GM19239 (cell line): ENCODE data around the gene ZNF91.
"Not testable (repeated sequence)": the region's sequence is repeated elsewhere in the genome, so short reads cannot be mapped to it uniquely, and the experiment has no call there.

ENCODE experiments used
- DNase-seq: peaks from one replicate; pipeline ENCODE4 v3.0.0; 2011; ENCODE audit warnings: low spot score; ENCODE audit not compliant: insufficient read length
- FAIRE-seq: peaks from 2 replicates; lab custom pipeline; 2011; peaks lifted over from hg19 to GRCh38; lab: Jason Lieb, UNC

ZNF91 gene

GRCh38 chr19:23328211-23328610, 67.1 kb downstream of the ZNF91 start:
- DNase-seq: no peak
- FAIRE-seq: no peak

DNA sequence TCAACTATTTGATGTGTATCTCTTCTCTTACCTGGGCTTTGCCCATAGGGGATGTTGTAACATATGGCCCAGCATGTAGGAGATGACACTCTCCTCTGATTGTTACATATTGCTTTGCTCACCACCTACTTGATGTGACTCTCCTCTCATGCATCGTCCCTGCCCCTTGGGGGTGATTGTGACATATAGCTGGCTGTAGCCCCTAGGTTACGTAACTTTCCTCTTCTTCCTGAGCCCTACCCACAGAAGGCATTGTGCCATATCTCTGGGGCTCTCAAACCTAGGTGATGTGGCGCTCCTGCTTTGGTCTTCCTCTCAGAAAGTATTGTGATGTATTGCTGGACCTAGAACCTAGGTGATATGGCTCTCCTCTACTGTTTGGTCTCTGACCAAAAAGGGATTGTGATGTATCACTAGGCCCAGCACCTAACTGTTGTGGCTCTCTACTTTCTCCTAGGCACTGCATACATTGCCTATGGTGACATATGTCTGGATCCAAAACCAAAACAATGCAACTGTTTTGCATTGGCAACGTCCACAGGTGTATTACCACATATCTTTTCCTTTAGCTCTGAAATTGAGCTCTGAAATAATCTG, 73.2 kb downstream of the ZNF91 start:
- DNase-seq (no peak), FAIRE-seq (no peak)

DNA sequence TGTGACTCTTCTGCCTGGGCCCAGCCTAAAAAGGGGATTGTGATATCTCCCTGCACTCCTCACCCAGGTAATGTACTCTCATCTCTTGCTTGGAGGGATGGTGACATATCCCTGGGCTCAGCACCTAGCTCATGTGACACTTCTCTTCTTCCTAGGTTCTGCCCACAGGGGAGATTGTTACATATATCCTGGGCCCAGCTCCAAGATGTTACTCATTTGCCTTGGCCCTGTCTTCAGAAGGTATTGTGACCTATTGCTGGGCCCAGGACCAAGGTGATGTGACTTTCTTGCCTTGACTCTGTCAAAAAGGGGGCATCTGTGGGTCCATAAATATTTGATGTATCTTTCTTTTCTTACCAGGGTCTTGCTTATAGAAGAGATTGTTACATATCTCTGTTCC, 73.9 kb downstream of the ZNF91 start:
- FAIRE-seq, DNase-seq: not testable (repeated sequence)

DNA sequence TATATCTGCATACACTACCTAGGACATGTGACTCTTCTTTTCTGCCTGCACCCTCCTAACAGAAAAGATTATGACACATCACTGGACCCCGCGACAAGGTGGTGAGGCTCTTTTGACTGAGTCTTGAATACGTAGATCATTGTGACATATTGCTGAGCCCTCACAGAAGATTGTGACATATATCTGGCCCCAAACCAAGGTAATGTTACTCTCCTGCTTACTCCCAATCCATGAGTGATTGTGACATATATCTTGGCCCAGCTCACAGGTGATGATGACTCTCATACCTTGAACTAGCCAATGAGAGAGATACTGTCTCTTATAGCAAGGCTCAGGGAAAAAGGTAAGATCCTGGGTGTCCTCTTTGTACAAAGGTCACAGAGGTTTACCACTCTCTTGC, 75.7 kb downstream of the ZNF91 start:
- not testable (repeated sequence) for DNase-seq, FAIRE-seq

GRCh38 chr19:23318941-23319340, 76.3 kb downstream of the ZNF91 start:
- not testable (repeated sequence) for DNase-seq, FAIRE-seq

DNA sequence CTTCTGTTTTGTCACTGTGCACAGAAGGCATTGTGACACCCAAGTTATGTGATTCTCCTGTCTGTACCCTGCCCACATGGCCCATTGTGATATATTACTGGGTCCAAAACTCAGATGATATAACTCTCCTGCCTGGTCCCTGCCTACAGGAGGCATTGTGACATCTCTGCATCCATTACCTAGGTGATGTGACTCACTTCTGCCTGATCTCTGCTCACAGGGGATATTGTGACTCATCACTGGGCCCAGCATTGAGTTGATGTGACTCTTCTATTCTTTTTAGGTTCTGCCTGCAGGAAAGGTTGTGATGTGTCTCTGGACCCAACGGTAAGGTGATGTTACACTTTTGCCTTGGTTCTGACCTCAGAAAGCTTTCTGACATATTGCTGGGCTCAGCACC, 77.1 kb downstream of the ZNF91 start:
- DNase-seq (no peak), FAIRE-seq (no peak)

GRCh38 chr19:23315286-23315685, 80.0 kb downstream of the ZNF91 start:
- no peak for DNase-seq
- no peak for FAIRE-seq

DNA sequence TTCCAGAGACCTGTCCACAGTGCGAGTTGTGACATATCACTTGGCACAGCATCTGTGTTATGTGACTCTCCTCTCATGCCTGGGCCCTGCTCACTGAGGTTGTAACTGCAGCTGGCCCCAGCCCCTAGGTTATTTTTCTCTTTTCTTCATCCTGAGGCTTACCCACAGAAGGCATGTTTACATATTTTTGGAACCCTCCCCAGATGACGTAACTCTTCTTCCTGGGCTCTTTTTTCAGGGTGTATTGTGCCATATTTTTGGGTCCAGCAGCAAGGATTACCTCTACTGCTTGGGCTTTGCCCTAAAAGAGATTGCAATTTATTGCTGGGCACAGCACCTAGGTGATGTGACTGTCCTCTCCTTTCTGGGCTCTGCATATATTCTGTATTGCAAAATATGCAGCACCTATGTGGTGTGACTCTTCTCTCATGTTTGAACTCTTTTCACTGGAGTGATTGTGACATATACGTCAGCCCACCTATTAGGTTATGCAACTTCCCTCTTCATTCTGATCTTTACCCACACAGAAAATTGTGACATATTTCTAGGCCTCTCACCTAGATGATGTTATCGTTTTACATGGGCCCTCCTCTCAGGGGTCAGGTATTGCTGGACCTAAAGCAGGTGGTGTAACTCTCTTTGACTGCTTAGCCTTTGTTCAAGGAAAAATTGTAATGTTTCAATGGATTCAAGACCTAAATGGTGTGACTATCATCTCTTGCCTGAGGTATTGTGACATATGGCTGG, 80.6 kb downstream of the ZNF91 start:
- DNase-seq: no peak
- no peak for FAIRE-seq

- FAIRE-seq (no peak), DNase-seq (no peak)
Measured at GRCh38 chr19:23313196-23313595, 82.1 kb downstream of the ZNF91 start.

DNA sequence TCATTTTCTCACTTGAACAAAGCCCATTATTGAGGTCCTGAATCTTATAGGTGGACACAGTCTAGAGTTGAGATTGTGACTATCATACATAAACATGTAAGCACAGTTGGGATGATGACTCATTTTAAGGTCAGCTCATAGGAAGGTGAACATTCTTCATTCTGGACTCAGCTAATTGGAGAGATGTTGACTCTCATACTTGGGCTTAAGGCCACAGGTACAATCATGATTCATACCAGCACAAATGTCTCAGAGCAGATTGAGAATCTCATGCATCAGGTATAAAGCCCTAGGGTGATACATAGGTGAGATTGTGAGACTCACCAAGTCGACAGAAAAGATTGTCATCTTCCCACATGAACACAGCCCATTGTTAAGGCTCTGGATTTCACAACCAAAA, 82.8 kb downstream of the ZNF91 start:
- FAIRE-seq (no peak), DNase-seq (no peak)

- FAIRE-seq: no peak
Measured at GRCh38 chr19:23311551-23311950, 83.7 kb downstream of the ZNF91 start.

GRCh38 chr19:23310729-23311211, 84.5 kb downstream of the ZNF91 start:
- DNase-seq (no peak), FAIRE-seq (no peak)

More at GRCh38 chr19:23311551-23311950, 83.7 kb downstream of the ZNF91 start:
- DNase-seq: no peak

DNA sequence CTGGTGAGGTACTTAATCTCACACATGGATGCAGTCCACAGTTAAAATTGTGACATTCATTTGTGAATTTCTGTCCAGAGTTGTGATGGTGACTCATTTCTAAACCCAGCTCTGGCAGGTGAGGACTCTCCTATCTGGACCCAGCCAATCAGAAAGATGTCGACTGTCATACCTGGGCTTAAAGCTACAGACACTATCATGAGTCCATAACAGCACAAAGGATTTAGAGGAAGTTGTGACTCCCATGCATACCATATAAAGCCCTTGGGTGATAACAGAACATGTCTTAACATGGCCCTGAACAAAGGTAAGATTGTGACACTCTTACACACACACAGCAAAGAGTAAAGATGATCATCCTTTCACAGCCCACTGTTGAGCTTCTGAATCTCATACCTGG, 85.3 kb downstream of the ZNF91 start:
- DNase-seq (no peak), FAIRE-seq (no peak)

GRCh38 chr19:23305555-23305954, 89.7 kb downstream of the ZNF91 start:
- FAIRE-seq: no peak
- DNase-seq: no peak

DNA sequence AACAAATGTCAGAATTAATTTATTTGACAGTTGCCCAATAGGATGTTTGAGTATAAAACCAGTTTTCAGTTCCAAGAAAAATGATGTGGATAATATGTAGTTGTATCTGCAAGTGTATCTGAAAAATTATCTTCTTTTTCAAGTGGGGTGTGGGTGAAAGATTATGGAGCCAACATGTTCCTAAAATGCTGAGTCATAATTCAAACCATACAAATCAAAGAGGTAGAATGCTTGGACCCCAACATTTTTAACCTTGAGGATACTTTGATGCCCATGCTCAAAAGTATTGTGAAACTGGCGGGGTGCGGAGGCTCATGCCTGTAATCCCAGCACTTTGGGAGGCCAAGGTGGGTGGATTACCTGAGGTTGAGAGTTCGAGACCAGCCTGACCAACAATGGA, 91.0 kb downstream of the ZNF91 start:
- FAIRE-seq (no peak), DNase-seq (no peak)

DNA sequence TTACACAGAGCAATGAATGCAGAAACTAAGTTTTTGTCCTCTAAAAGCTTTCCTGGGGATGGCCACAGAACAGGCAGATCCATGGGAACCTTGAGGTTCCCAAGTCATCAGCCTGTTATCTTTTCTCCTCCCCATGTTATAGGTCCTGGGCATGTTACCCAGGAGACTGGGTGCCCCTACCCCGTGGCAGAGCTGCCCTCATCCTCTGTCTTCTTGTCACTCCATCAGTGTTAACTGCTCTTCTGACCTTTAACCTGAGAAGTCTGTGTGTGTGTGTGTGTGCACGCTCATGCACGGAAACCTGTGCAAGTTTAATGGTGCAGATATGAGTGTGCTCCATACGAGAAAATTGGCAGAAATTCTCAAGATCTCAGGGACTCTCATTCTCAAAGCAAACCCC, 101.1 kb downstream of the ZNF91 start:
- DNase-seq (no peak), FAIRE-seq (no peak)

GRCh38 chr19:23289966-23290365, 105.3 kb downstream of the ZNF91 start:
- FAIRE-seq, DNase-seq: not testable (repeated sequence)
